Keratinocyte (primary cell): ENCODE results near the gene KLF16. TPM values are rescaled to one million over a fixed set of nuclear protein-coding genes. Genes with fewer than 3 reads are reported as not detected.

Experiments used
- DNase-seq: peaks from one replicate; pipeline ENCODE4 v3.0.0-alpha.2; 2011; ENCODE audit warnings: low read depth, missing footprints, low spot score
- FAIRE-seq: peaks from 2 replicates; lab custom pipeline; 2011; peaks lifted over from hg19 to GRCh38; lab: Jason Lieb, UNC
- H2AFZ ChIP-seq: 2 replicates; pipeline ENCODE4 v1.6.0; 2012; ENCODE audit warnings: low read length, control low read depth, inconsistent platforms; ENCODE audit not compliant: control insufficient read depth
- H3K27ac ChIP-seq: 2 replicates; pipeline ENCODE4 v1.5.1; 2011; ENCODE audit warnings: low read length; ENCODE audit not compliant: control insufficient read depth, insufficient read depth
- H3K27me3 ChIP-seq: 3 replicates; pipeline ENCODE4 v1.6.0; 2011; ENCODE audit warnings: low read length; ENCODE audit not compliant: control insufficient read depth, insufficient read depth; ENCODE audit errors: extremely low read depth
- H3K36me3 ChIP-seq, 2 experiments: 2 replicates in 1 of 2; 3 replicates in 1 of 2; pipeline ENCODE4 v1.5.1; 2011; ENCODE audit warnings: low read length in 2 of 2, mild to moderate bottlenecking in 1 of 2; ENCODE audit not compliant: control insufficient read depth in 2 of 2, insufficient read depth in 2 of 2; ENCODE audit errors: extremely low read depth in 1 of 2
- H3K4me1 ChIP-seq: 3 replicates; pipeline ENCODE4 v1.5.1; 2011; ENCODE audit warnings: low read length; ENCODE audit not compliant: control insufficient read depth, insufficient read depth; ENCODE audit errors: extremely low read depth
- H3K4me2 ChIP-seq: 3 replicates; pipeline ENCODE4 v1.6.0; 2011; ENCODE audit warnings: low read depth, low read length; ENCODE audit not compliant: control insufficient read depth, insufficient read depth; ENCODE audit errors: extremely low read depth
- H3K4me3 ChIP-seq, 3 experiments: fragments of 200-600 bp in 1 of 3; sonication (generic) in 1 of 3; 2 replicates in 2 of 3; 3 replicates in 1 of 3; pipeline ENCODE4 v1.5.1; 2011 to 2016; ENCODE audit warnings: low read length in 3 of 3, mild to moderate bottlenecking in 3 of 3, control low read depth in 2 of 3, inconsistent platforms in 1 of 3, low read depth in 1 of 3, mixed read lengths in 1 of 3, mixed run types in 1 of 3, moderate library complexity in 1 of 3; ENCODE audit not compliant: control insufficient read depth in 2 of 3, insufficient read depth in 2 of 3; ENCODE audit errors: extremely low read depth in 1 of 3
- H3K79me2 ChIP-seq: 2 replicates; pipeline ENCODE4 v1.6.0; 2012; ENCODE audit warnings: low read length; ENCODE audit not compliant: control insufficient read depth, insufficient read depth
- H3K9ac ChIP-seq: 3 replicates; pipeline ENCODE4 v1.6.0; 2011; ENCODE audit warnings: low read length; ENCODE audit not compliant: control insufficient read depth, insufficient read depth; ENCODE audit errors: extremely low read depth
- H3K9me1 ChIP-seq: 3 replicates; pipeline ENCODE4 v1.6.0; 2011; ENCODE audit warnings: low read length; ENCODE audit not compliant: control insufficient read depth, insufficient read depth; ENCODE audit errors: extremely low read depth
- H3K9me3 ChIP-seq: 2 replicates; pipeline ENCODE4 v1.5.1; 2012; ENCODE audit warnings: low read depth, low read length; ENCODE audit not compliant: control insufficient read depth
- H4K20me1 ChIP-seq: 3 replicates; pipeline ENCODE4 v1.6.0; 2011; ENCODE audit warnings: low read length; ENCODE audit not compliant: control insufficient read depth, insufficient read depth; ENCODE audit errors: extremely low read depth
- EZH2 ChIP-seq: IDR thresholded peaks from one replicate; pipeline ENCODE4 v1.6.1; 2012; ENCODE audit warnings: inconsistent platforms, mild to moderate bottlenecking, low read length, moderate library complexity
- dilution Hi-C: fragments of 300-500 bp; cut with MboI; formaldehyde crosslinking; loops from one replicate; pipeline ENCODE4 v1.7.0; 2020; ENCODE audit warnings: low sequenced_read_pairs; ENCODE audit not compliant: extremely low pct_ligation_motif_present
- polyA plus RNA-seq, 5 experiments: library from polyadenylated mRNA; depleted of rRNA in 3 of 5; stranded (reverse) in 3 of 5; stranded (forward) in 1 of 5; unstranded in 1 of 5; fragments of >200 nt; gene quantifications; 1 replicate in 1 of 5; 2 replicates in 3 of 5; 3 replicates in 1 of 5; pipeline versions ENCODE4 v1.2.1 to v1.2.3, GENCODE V29; 2011 to 2012; ENCODE audit warnings: missing spikeins in 2 of 5, low read depth in 1 of 5, low replicate concordance in 1 of 5
- TF ChIP-seq, protein P1 (sequence below), 3 experiments: IDR thresholded peaks in 1 of 3; conservative IDR thresholded peaks in 1 of 3; optimal IDR thresholded peaks in 1 of 3; 2 replicates in 2 of 3; 3 replicates in 1 of 3; pipeline versions ENCODE3 to v1.5.1; 2011; ENCODE audit warnings: low read length in 3 of 3, mild to moderate bottlenecking in 3 of 3, moderate library complexity in 2 of 3, control low read depth in 1 of 3, inconsistent platforms in 1 of 3; ENCODE audit not compliant: insufficient read depth in 2 of 3; ENCODE audit errors: extremely low read depth in 1 of 3

The KLF16 gene
- polyA plus RNA-seq, 1 donor (not counting 4 experiments of a cell fraction or from before 2014, with no cell fraction given): 4.9 TPM

DNA sequence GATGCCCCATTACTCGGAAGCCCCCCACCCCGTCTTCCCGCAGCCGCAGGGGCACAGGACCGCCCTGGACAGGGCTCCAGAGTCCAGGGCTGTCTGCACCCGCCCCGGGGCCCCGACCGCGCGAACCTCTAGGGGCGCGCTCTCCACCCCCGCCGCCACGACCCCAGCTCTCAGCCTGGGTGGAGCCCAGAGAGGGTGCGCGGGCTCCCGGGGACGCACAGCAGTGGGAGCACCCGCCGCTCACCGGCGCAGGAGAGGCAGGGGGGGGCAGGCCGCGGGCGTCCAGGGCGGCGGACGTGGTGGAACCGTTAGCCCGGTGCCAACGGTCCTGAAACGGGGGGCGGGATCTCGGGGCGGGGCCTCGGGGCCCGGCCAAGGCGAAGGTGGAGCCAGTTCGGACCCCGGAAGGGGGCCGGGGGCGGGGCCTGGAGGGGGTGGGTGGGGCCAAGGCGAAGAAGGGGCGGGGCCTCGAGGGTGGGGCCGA, 51.4 kb downstream of the KLF16 start, which contains the start of gene ATP8B3:
TSS of gene ATP8B3 (minus strand) at position 335 of the 484 bp plus-strand sequence. CDS start 540 bp downstream, outside the sequence.
- dilution Hi-C loops: no loop called here
- H3K27ac ChIP-seq: no peak within 1 kb of the TSS

DNA sequence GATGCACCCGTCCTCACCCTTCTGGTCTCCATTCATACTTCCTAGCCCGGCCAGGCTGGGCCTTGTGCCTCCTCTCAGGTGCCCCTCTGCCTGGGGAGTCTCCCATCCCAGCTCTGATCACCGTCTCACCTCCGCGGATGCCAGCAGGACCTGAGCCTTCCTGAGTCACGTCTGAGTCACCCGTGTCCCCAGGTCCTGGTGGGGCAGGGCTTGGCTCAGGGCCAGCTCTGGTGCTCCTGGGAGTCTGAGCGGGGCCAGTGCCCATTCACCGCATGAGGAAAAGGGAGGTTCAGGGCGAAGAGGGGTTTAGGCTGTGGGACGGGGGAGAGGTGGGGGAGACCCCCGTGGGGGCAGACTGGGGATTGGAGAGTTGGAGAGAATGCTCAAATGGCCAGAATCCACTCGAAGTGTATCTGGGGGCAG, 51.9 kb downstream of the KLF16 start:
- Histone ChIP-seq H3K9ac (peak overlapping the region; percentile 15), H3K27ac (no peak overlapping the region), H3K36me3 (peaks cover 5 to 9% of the 10 kb centered on the region in 2 experiments), H3K4me2 (peak overlapping the region; percentile 82), H4K20me1 (no peaks in the 10 kb centered on the region), H3K4me3 (peak overlapping the region; percentile 27 to 57 (median 46)), H3K27me3 (no peaks in the 10 kb centered on the region), H3K4me1 (peaks cover 14% of the 10 kb centered on the region), H3K79me2 (no peaks in the 10 kb centered on the region), H3K9me1 (no peaks in the 10 kb centered on the region), H3K9me3 (no peaks in the 10 kb centered on the region), H2AFZ (peak overlapping the region; percentile 12)
- TF ChIP-seq EZH2: no peak
- TF ChIP-seq, protein P1, sequence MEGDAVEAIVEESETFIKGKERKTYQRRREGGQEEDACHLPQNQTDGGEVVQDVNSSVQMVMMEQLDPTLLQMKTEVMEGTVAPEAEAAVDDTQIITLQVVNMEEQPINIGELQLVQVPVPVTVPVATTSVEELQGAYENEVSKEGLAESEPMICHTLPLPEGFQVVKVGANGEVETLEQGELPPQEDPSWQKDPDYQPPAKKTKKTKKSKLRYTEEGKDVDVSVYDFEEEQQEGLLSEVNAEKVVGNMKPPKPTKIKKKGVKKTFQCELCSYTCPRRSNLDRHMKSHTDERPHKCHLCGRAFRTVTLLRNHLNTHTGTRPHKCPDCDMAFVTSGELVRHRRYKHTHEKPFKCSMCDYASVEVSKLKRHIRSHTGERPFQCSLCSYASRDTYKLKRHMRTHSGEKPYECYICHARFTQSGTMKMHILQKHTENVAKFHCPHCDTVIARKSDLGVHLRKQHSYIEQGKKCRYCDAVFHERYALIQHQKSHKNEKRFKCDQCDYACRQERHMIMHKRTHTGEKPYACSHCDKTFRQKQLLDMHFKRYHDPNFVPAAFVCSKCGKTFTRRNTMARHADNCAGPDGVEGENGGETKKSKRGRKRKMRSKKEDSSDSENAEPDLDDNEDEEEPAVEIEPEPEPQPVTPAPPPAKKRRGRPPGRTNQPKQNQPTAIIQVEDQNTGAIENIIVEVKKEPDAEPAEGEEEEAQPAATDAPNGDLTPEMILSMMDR (optimal IDR thresholded peaks at IDR 0.05 in 1 of 3, IDR thresholded peaks at IDR 0.05 in 1 of 3, conservative IDR thresholded peaks at IDR 0.05 in 1 of 3; ENCODE audit: extremely low read depth in 1 of 3, insufficient read depth in 2 of 3, low read length in 3 of 3): no peak
- dilution Hi-C loops: no loop called here
- FAIRE-seq (peak; percentile 70), DNase-seq (peak; percentile 86)

More for the DNA sequence above, 51.4 kb downstream of the KLF16 start, which contains the start of gene ATP8B3:
- Histone ChIP-seq H2AFZ (peak within 1 kb of the TSS; percentile 86), H3K4me1 (peaks cover 14% of the 10 kb centered on the region), H3K9me3 (no peaks in the 10 kb centered on the region), H3K27me3 (no peaks in the 10 kb centered on the region), H4K20me1 (no peaks in the 10 kb centered on the region), H3K36me3 (peaks cover 5 to 9% of the 10 kb centered on the region in 2 experiments), H3K4me2 (peak within 1 kb of the TSS; percentile 95), H3K4me3 (peak within 1 kb of the TSS; percentile 46 to 77 (median 76)), H3K9me1 (no peaks in the 10 kb centered on the region), H3K79me2 (no peaks in the 10 kb centered on the region), H3K9ac (peak within 1 kb of the TSS; percentile 50)
- DNase-seq: peak; percentile 53
- no peak for FAIRE-seq
- TF ChIP-seq EZH2: no peak
- TF ChIP-seq, protein P1 (optimal IDR thresholded peaks at IDR 0.05 in 1 of 3, IDR thresholded peaks at IDR 0.05 in 1 of 3, conservative IDR thresholded peaks at IDR 0.05 in 1 of 3; ENCODE audit: extremely low read depth in 1 of 3, insufficient read depth in 2 of 3, low read length in 3 of 3): peak in 1 of 3 experiments; percentile 31
